Measurements from ENCODE around the gene LAMC2. TPM values are rescaled to one million over a fixed set of nuclear protein-coding genes. Genes with fewer than 3 reads are reported as not detected.

The LAMC2 gene
- total RNA-seq, 1 donor from 2014 or later = 0.36 TPM

GRCh38 chr1:183155939-183156338, 30.1 kb upstream of the LAMC2 start:
- H3K27ac Mint-ChIP-seq = no peak overlapping the region

GRCh38 chr1:183159960-183160359, 26.1 kb upstream of the LAMC2 start:
- no peak overlapping the region for H3K27ac Mint-ChIP-seq

More at GRCh38 chr1:183155939-183156338, 30.1 kb upstream of the LAMC2 start:
- H3K9me3 ChIP-seq (ENCODE audit: low read depth) = peaks cover under 1% of the 10 kb centered on the region
- TF ChIP-seq CTCF (IDR thresholded peaks at IDR 0.05) (no peak), EZH2 (IDR thresholded peaks at IDR 0.05) (no peak), EZH2phosphoT487 (IDR thresholded peaks at IDR 0.05) (no peak)
- peaks cover 1% of the 10 kb centered on the region for H3K36me3 Mint-ChIP-seq
- no peak overlapping the region for H3K27ac ChIP-seq
- DNase-seq (ENCODE audit: low spot score) = no peak
- no peaks in the 10 kb centered on the region for H3F3A ChIP-seq (ENCODE audit: low read depth)
- H2AFZ ChIP-seq (replicated peaks) = no peak overlapping the region
- no peaks in the 10 kb centered on the region for H3K36me3 ChIP-seq
- no peaks in the 10 kb centered on the region for H3K4me1 ChIP-seq
- H3K4me3 ChIP-seq = no peak overlapping the region
- H3K4me1 Mint-ChIP-seq = peaks cover 2% of the 10 kb centered on the region
- H3K4me2 ChIP-seq = no peak overlapping the region
- H3K9ac ChIP-seq = no peak overlapping the region
- no peaks in the 10 kb centered on the region for H3K9me3 Mint-ChIP-seq
- no peaks in the 10 kb centered on the region for H3K27me3 ChIP-seq
- no peaks in the 10 kb centered on the region for H3K27me3 Mint-ChIP-seq (ENCODE audit: insufficient read depth, low read depth)
- no peak overlapping the region for H3K4me3 Mint-ChIP-seq
- H4K20me1 ChIP-seq (ENCODE audit: low read depth) = no peaks in the 10 kb centered on the region
- H3K79me2 ChIP-seq (ENCODE audit: low read depth) = no peaks in the 10 kb centered on the region

GRCh38 chr1:183161391-183161790, 24.7 kb upstream of the LAMC2 start:
- no peak overlapping the region for H3K9ac ChIP-seq
- Mint-ChIP-seq H3K4me3 (no peak overlapping the region), H3K4me1 (peaks cover 23% of the 10 kb centered on the region), H3K36me3 (no peaks in the 10 kb centered on the region), H3K9me3 (no peaks in the 10 kb centered on the region), H3K27me3 (ENCODE audit: insufficient read depth, low read depth) (no peaks in the 10 kb centered on the region), H3K27ac (no peak overlapping the region)
- no peaks in the 10 kb centered on the region for H4K20me1 ChIP-seq (ENCODE audit: low read depth)
- H3K79me2 ChIP-seq (ENCODE audit: low read depth) = no peaks in the 10 kb centered on the region
- H3F3A ChIP-seq (ENCODE audit: low read depth) = no peaks in the 10 kb centered on the region
- TF ChIP-seq EZH2phosphoT487 (IDR thresholded peaks at IDR 0.05) = no peak
- TF ChIP-seq CTCF (IDR thresholded peaks at IDR 0.05) = no peak
- TF ChIP-seq EZH2 (IDR thresholded peaks at IDR 0.05) = no peak
- H3K27me3 ChIP-seq = no peaks in the 10 kb centered on the region
- H3K27ac ChIP-seq = no peak overlapping the region
- no peak overlapping the region for H2AFZ ChIP-seq (replicated peaks)
- H3K4me2 ChIP-seq = no peak overlapping the region
- peaks cover 11% of the 10 kb centered on the region for H3K4me1 ChIP-seq
- no peaks in the 10 kb centered on the region for H3K36me3 ChIP-seq
- H3K4me3 ChIP-seq = no peak overlapping the region
- no peaks in the 10 kb centered on the region for H3K9me3 ChIP-seq (ENCODE audit: low read depth)
- DNase-seq (ENCODE audit: low spot score) = no peak

More at GRCh38 chr1:183159960-183160359, 26.1 kb upstream of the LAMC2 start:
- DNase-seq (ENCODE audit: low spot score) = no peak
- Histone ChIP-seq H3F3A (ENCODE audit: low read depth) (no peaks in the 10 kb centered on the region), H3K27me3 (no peaks in the 10 kb centered on the region), H2AFZ (replicated peaks) (no peak overlapping the region), H3K36me3 (no peaks in the 10 kb centered on the region), H3K4me2 (no peak overlapping the region), H3K27ac (no peak overlapping the region), H3K4me1 (peaks cover 5% of the 10 kb centered on the region), H3K9me3 (ENCODE audit: low read depth) (no peaks in the 10 kb centered on the region), H4K20me1 (ENCODE audit: low read depth) (no peaks in the 10 kb centered on the region), H3K4me3 (no peak overlapping the region), H3K9ac (no peak overlapping the region), H3K79me2 (ENCODE audit: low read depth) (no peaks in the 10 kb centered on the region)
- Mint-ChIP-seq H3K36me3 (peaks cover 1% of the 10 kb centered on the region), H3K4me3 (no peak overlapping the region), H3K4me1 (peaks cover 14% of the 10 kb centered on the region), H3K9me3 (no peaks in the 10 kb centered on the region), H3K27me3 (ENCODE audit: insufficient read depth, low read depth) (no peaks in the 10 kb centered on the region)
- TF ChIP-seq CTCF (IDR thresholded peaks at IDR 0.05) = no peak
- no peak for TF ChIP-seq EZH2 (IDR thresholded peaks at IDR 0.05)
- no peak for TF ChIP-seq EZH2phosphoT487 (IDR thresholded peaks at IDR 0.05)

All from neural progenitor cell (in vitro differentiated cells).